Ovary (tissue), 3 donors: ENCODE data around the gene CHST6.

Experiments used
- EP300 ChIP-seq: sonication (generic); formaldehyde crosslinking; IDR thresholded peaks from one replicate; pipeline ENCODE4 v1.6.1; 2017; ENCODE audit warnings: antibody characterized with exemption
- POLR2A ChIP-seq: fragments of 450-650 bp; IDR thresholded peaks from one replicate; pipeline ENCODE4 v1.6.1; 2017; ENCODE audit warnings: antibody characterized with exemption, mild to moderate bottlenecking, moderate library complexity
- TF ChIP-seq, protein P1 (sequence below), 3 donors: fragments of 450-650 bp in 2 of 3; fragments of 200-600 bp in 1 of 3; IDR thresholded peaks; one replicate each; pipeline versions ENCODE4 v1.5.1 to v1.8.0; 2016 to 2022; ENCODE audit warnings: antibody characterized with exemption in 3 of 3, mild to moderate bottlenecking in 1 of 3
- donor health status: DM: no; HTN: no; CAD: no.

DNA sequence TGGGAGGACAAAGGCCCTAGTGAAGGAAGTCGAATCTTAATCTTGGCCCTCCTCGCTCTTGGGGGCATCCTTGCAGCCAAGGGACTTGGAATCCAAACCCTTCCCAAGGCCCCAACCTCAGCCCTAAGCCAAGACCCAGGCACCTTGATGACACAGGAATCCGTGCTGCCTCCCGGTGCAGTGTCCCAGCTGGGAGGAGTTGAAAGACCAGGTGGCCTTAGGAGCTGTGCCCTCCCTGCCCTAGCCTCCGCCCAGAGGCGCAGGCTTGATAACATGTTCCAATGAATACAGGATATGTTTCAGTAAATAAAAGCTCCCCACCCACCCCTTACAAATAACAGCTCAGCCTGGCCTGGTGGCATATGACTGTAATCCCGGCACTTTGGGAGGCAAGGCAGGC lies 40.7 kb upstream of the CHST6 start, which contains the start of gene CHST5:
- TF ChIP-seq, protein P1, sequence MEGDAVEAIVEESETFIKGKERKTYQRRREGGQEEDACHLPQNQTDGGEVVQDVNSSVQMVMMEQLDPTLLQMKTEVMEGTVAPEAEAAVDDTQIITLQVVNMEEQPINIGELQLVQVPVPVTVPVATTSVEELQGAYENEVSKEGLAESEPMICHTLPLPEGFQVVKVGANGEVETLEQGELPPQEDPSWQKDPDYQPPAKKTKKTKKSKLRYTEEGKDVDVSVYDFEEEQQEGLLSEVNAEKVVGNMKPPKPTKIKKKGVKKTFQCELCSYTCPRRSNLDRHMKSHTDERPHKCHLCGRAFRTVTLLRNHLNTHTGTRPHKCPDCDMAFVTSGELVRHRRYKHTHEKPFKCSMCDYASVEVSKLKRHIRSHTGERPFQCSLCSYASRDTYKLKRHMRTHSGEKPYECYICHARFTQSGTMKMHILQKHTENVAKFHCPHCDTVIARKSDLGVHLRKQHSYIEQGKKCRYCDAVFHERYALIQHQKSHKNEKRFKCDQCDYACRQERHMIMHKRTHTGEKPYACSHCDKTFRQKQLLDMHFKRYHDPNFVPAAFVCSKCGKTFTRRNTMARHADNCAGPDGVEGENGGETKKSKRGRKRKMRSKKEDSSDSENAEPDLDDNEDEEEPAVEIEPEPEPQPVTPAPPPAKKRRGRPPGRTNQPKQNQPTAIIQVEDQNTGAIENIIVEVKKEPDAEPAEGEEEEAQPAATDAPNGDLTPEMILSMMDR (IDR thresholded peaks at IDR 0.05), result no peak
- no peak for TF ChIP-seq POLR2A
- no peak for TF ChIP-seq EP300
